Measurements from ENCODE around the gene IMP4. TPM values are rescaled to one million over a fixed set of nuclear protein-coding genes. Genes with fewer than 3 reads are reported as not detected.

IMP4 gene, protein sequence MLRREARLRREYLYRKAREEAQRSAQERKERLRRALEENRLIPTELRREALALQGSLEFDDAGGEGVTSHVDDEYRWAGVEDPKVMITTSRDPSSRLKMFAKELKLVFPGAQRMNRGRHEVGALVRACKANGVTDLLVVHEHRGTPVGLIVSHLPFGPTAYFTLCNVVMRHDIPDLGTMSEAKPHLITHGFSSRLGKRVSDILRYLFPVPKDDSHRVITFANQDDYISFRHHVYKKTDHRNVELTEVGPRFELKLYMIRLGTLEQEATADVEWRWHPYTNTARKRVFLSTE
- total RNA-seq (2014; rRNA removed; shearing (Covaris generic)) = 84.8 and 91.6 TPM in 2 replicates

DNA sequence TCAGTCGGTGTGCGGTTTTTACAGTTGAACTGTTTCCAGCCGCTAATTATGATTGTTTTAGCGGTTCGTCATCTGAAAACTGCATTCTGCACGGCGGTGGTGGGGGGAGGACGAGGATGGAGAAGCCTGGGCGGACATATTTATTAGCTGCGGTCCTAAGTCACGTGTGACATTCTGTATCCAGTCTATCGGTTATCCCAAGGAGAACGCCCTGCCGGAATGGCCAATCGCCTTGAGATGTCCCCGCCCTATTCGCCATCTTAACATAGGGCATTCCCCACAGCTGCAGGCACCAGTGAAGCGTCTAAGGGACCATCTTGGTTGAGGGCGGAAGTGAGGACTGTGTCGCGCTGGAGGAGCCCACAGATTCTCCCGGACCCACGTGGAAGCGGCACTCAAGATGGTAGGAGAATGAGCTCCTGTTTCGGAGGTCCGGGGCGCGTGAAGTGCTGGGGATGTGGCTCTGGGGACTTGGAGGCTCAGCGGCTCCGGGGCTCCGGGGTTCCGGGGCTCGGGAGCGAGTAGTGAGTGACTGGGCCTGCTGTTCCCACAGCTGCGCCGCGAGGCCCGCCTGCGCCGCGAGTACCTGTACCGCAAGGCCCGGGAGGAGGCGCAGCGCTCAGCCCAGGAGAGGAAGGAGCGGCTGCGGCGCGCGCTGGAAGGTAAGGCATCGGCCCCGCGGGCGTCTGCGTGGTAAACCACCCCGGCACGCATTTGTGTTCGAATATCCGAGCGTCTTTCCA lies at the start of gene IMP4:
TSS of gene IMP4 (plus strand) at position 365 of the 743 bp plus-strand sequence. CDS start at position 401, 36 bp downstream.
- Histone ChIP-seq H3K27me3 (ENCODE audit: control insufficient read depth, insufficient read depth, low read length) (no peaks in the 10 kb centered on the region), H3K4me3 (ENCODE audit: insufficient read depth, low read depth, low read length) (peak within 1 kb of the TSS; percentile 97), H3K36me3 (replicated peaks; ENCODE audit: control insufficient read depth, insufficient read depth, low read length) (peaks cover 29% of the 10 kb centered on the region)
- DNase-seq = peak; percentile 92

DNA sequence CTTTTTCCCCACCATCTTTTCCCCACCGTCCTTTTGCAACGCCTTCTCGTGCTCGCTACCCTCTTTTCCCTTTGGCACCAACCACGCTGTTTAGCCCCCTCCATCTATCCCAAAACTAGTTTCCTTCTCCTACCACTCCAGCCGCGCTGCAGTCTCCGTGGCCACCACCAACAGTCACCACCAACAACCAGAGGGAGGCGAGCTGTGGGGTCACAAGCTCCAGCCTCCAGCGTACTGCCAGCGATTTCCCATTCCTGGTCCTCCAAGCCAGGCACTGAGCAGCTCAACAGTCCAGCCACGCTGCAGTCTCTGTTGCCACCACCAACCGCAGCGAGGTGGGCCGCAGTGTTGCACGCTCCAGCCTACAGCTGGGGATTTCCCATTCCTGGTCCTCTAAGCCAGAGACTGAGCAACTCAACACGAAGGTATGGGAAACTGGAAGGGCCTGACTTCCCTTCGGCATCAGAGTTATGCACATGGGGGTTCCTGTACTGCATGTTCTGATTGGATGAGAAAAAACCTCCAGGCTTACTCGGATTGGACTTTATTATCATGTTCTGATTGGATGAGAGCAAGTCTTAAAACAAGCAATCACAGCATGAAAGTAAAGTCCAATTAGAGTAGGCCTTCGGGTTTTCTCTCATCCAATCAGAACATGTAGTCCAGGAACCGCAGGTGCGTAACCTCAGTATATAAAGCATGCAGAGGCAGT lies 42.3 kb upstream of the IMP4 start:
- H3K27me3 ChIP-seq (ENCODE audit: control insufficient read depth, insufficient read depth, low read length) = no peaks in the 10 kb centered on the region
- no peak overlapping the region for H3K4me3 ChIP-seq (ENCODE audit: insufficient read depth, low read depth, low read length)
- no peaks in the 10 kb centered on the region for H3K36me3 ChIP-seq (replicated peaks; ENCODE audit: control insufficient read depth, insufficient read depth, low read length)
- peak; percentile 65 for DNase-seq

DNA sequence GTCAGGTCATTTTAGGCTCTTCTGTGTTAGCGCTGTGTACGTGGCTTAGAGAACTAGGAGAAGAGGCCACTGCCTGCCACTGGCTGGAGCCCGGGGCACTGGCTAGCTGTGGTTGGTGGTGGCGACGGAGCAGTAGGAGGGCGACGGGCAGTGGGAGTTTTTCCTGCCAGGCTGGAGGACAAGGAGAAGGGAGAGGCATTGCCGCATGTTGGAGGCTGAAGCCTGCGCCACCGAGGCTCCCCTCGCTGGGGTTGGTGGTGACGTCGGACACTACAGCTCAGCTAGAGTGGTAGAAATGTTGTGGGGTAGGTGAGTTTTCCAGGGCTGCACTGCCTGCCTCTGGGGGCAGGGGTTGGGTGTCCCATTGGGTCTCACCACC lies 41.7 kb upstream of the IMP4 start:
- no peak overlapping the region for H3K4me3 ChIP-seq (ENCODE audit: insufficient read depth, low read depth, low read length)
- DNase-seq = no peak
- no peaks in the 10 kb centered on the region for H3K27me3 ChIP-seq (ENCODE audit: control insufficient read depth, insufficient read depth, low read length)
- no peaks in the 10 kb centered on the region for H3K36me3 ChIP-seq (replicated peaks; ENCODE audit: control insufficient read depth, insufficient read depth, low read length)

DNA sequence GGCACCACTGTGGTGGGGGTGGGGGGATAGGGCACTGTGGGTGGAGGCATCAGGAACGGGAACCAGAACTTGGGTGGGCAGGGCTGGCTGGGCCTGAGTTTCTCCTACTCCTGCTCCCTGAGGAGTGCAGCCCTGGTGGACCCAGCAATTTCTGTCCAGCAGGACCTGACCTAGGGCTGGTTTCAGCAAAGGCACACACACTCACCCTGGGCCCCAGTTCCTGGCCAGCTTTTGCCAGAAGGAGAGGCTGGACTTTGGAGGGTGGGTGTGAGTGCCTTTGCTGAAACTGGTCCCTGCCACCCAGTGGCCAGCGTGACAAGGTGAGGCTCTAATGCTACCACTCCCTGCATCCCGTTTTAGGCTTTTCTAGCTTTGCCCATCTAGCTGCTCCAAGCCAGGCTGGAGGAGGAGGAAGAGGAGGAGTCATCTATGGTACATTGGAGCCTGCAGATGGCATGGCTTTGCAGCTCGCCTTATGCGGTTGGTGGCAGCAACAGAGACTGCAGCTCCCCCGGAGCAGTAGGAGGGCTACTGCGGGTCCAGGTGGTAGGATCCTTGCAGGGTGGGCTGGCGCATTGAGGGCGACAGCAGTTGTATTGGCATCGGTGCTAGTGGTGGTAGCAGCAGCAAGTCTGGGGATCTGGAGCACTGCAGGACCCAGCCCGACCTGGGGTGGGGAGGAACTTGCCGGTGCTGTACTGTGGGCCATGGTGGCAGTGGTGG lies 40.4 kb upstream of the IMP4 start:
- Histone ChIP-seq H3K27me3 (ENCODE audit: control insufficient read depth, insufficient read depth, low read length) (no peaks in the 10 kb centered on the region), H3K36me3 (replicated peaks; ENCODE audit: control insufficient read depth, insufficient read depth, low read length) (no peaks in the 10 kb centered on the region), H3K4me3 (ENCODE audit: insufficient read depth, low read depth, low read length) (no peak overlapping the region)
- DNase-seq = no peak

DNA sequence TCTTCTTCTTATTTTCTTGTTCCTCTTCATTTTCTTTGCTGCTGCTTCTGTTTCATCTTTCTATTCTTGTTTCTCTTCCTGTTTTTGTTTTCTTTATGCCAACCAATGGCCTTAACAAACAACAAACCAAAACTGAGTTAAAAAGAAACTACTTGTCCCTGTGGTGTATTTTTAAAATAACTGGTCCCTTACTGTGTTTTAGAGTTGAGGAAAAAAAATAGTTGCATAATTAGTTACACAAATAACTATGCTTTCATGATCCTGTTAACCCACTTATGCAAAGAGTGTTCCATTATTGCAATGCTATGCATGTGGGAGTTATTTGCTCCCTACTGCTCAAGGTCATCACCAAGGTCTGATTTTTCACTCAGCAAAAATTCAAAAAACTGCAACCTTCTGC lies 39.5 kb upstream of the IMP4 start:
- Histone ChIP-seq H3K27me3 (ENCODE audit: control insufficient read depth, insufficient read depth, low read length) (no peaks in the 10 kb centered on the region), H3K4me3 (ENCODE audit: insufficient read depth, low read depth, low read length) (no peak overlapping the region), H3K36me3 (replicated peaks; ENCODE audit: control insufficient read depth, insufficient read depth, low read length) (no peaks in the 10 kb centered on the region)
- DNase-seq = no peak

DNA sequence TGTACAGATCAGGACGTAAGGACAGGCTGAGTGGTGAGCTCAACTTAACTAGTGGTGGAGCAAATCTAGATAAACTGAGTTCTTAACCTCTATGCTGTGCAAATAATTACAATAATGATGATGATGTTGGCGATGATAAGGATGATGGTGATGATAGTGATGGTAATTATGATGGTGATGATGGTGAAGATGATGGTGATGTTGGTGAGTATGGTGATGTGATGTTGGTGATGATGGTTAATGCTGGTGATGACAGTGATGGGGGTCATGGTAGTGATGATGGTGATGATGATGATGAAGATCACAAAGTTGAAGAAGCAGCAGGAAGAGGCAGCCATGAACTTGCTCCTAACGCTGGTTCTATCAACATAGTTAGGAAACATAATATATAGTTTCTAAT lies 38.0 kb upstream of the IMP4 start:
- H3K36me3 ChIP-seq (replicated peaks; ENCODE audit: control insufficient read depth, insufficient read depth, low read length) = no peaks in the 10 kb centered on the region
- no peaks in the 10 kb centered on the region; the same call in 1 of the 2 replicates for H3K27me3 ChIP-seq (ENCODE audit: control insufficient read depth, insufficient read depth, low read length)
- H3K4me3 ChIP-seq (ENCODE audit: insufficient read depth, low read depth, low read length) = no peak overlapping the region
- no peak for DNase-seq

DNA sequence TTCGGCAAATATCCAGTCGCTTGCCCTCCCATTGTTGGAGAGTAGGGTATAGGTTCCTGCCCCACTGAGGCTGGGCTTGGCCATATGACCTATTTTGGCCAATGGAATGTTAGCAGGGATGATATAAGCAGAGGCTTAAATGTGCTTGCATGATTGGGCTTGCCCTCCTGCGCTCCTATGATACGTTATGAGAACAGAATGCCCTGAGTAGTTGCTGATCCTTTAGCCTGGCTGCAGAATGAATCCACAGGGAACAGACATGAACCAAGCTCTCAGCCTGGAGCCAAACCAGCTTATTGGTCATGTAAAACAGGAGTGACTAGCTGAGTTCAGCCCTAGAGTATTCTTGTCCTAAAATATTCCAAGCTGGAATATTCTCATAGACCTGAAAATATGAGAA lies 34.8 kb upstream of the IMP4 start:
- H3K4me3 ChIP-seq (ENCODE audit: insufficient read depth, low read depth, low read length) = no peak overlapping the region
- DNase-seq = no peak
- no peaks in the 10 kb centered on the region for H3K36me3 ChIP-seq (replicated peaks; ENCODE audit: control insufficient read depth, insufficient read depth, low read length)
- H3K27me3 ChIP-seq (ENCODE audit: control insufficient read depth, insufficient read depth, low read length) = no peaks in the 10 kb centered on the region; the same call in 1 of the 2 replicates

DNA sequence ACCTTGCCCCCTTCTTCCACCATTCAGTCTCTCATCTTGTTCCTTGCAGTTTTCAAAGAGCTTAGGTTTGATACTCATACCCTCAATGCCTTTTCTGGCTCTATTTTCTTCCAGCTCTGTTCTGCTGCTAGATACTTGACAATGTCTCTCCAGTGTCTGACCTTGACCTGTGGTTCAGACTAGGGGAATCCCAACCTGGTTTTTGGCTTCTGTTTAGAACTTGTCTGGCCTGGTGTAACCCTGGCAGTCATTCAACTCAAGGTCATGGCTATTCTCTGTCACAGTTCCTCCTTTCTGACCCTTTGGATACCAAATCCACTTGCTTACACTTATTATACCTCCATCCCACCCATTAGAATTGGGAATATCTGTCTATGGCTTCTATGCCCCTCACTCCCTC lies 31.8 kb upstream of the IMP4 start:
- Histone ChIP-seq H3K4me3 (ENCODE audit: insufficient read depth, low read depth, low read length) (no peak overlapping the region), H3K27me3 (ENCODE audit: control insufficient read depth, insufficient read depth, low read length) (no peaks in the 10 kb centered on the region; the same call in 1 of the 2 replicates), H3K36me3 (replicated peaks; ENCODE audit: control insufficient read depth, insufficient read depth, low read length) (no peaks in the 10 kb centered on the region)
- DNase-seq = no peak

DNA sequence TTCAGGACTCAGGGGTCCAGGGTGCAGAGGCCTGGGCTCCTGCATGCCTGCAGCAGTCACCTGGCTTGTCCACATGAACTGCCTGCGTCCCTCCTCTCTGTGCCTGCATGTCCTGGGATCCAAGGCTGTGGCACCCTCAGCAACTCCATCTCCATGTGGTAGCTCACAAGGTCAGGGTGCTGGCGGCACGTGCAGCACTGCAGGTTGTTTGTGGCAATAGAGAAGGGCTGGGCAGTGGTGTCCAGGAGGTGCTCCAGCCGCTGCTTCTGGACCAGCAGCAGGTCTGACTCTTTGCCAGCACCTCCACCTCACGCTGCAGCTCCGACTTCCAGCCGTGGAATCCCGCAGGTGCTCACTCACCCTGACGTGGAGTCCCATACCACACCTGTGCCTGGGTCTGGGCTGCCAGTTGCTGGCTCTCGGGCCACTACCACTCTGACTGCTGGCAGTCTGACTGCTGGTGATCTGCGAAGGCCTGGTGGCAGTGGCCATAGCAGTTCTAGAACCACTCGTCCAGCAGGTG lies 28.8 kb upstream of the IMP4 start:
- Histone ChIP-seq H3K27me3 (ENCODE audit: control insufficient read depth, insufficient read depth, low read length) (no peaks in the 10 kb centered on the region; the same call in 1 of the 2 replicates), H3K4me3 (ENCODE audit: insufficient read depth, low read depth, low read length) (no peak overlapping the region), H3K36me3 (replicated peaks; ENCODE audit: control insufficient read depth, insufficient read depth, low read length) (no peaks in the 10 kb centered on the region)
- DNase-seq = no peak

DNA sequence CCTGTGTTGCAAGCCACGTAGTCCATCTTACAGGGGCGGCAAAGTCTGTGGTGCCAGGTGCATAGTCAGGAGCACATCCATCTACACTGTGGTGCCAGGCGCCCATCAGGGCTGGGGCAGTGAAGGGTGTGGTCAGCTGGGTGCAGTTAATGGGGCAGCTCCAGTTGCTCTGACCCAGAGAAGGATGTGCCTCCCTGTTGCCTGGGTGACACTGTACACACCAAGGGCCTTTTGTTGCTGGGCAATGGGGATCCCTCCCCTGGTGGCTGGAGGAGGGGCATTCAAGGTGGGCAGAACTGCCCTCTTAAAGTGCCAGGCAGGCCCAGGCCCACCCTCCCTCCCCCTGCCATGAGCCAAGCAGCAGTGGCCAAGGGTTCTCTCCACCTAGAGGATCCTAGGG lies 28.3 kb upstream of the IMP4 start:
- no peak for DNase-seq
- Histone ChIP-seq H3K36me3 (replicated peaks; ENCODE audit: control insufficient read depth, insufficient read depth, low read length) (no peaks in the 10 kb centered on the region), H3K27me3 (ENCODE audit: control insufficient read depth, insufficient read depth, low read length) (no peaks in the 10 kb centered on the region), H3K4me3 (ENCODE audit: insufficient read depth, low read depth, low read length) (no peak overlapping the region)

DNA sequence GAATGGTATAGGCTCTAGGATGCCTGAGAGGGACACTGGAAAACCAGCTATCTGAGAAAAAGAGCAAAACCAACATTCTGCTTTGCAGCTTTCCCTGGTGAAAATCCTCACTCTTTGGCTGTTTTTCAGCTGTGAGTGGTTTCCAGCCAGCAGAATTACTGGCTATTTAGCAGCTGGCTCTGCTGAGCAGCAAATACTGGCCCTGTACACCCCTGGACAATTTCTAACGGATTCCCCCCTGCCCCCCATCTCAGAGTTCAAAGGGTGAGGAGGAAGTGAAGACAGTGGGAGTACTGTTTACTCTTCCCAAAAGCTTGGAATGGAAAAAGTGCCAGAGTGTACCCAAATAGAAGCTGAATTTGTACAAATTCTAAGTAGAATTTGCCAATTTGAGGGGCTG lies 26.1 kb upstream of the IMP4 start:
- Histone ChIP-seq H3K27me3 (ENCODE audit: control insufficient read depth, insufficient read depth, low read length) (no peaks in the 10 kb centered on the region), H3K4me3 (ENCODE audit: insufficient read depth, low read depth, low read length) (no peak overlapping the region), H3K36me3 (replicated peaks; ENCODE audit: control insufficient read depth, insufficient read depth, low read length) (no peaks in the 10 kb centered on the region)
- no peak for DNase-seq

DNA sequence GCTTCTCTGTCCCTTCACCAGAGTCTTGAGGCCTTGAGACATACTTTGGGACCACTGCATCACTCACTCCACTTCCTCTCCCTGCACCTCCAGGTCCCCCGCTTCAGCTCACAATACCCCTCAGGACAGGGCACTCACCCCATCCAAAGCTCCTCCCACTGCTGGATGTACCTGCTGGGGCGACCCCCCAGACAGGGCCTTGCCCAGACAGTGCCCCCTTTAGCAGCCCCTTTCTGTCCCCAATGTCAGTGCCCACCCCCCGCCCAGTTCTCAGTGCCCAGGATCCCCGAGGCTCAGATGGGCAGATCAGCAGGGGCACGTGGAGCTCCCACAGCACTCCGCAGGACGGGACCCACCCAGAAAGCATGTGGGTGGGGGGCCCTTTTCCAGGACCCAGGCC lies 23.8 kb upstream of the IMP4 start:
- DNase-seq = no peak
- Histone ChIP-seq H3K36me3 (replicated peaks; ENCODE audit: control insufficient read depth, insufficient read depth, low read length) (no peaks in the 10 kb centered on the region), H3K4me3 (ENCODE audit: insufficient read depth, low read depth, low read length) (no peak overlapping the region), H3K27me3 (ENCODE audit: control insufficient read depth, insufficient read depth, low read length) (no peaks in the 10 kb centered on the region)

DNA sequence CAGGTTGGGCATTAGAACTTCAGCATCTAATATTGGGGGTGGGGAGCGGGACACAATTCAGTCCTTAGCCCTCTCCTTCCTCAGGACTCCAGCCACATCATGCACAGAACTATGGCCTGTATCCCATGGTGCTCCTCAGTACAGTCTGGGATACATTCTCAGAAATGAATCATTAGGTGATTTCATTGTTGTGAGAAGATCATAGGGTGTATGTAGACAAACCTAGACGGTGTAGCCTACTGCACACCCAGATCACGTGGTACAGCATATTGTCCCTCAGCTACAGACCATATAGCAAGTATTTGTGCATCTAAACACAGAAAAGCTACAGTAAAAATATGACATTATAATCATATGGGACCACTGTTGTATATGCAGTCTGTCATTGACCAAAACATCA lies 23.2 kb upstream of the IMP4 start:
- Histone ChIP-seq H3K27me3 (ENCODE audit: control insufficient read depth, insufficient read depth, low read length) (no peaks in the 10 kb centered on the region), H3K4me3 (ENCODE audit: insufficient read depth, low read depth, low read length) (no peak overlapping the region), H3K36me3 (replicated peaks; ENCODE audit: control insufficient read depth, insufficient read depth, low read length) (no peaks in the 10 kb centered on the region)
- no peak for DNase-seq
